WTC11 (cell line): ENCODE measurements around the gene DCAF10. TPM values are rescaled to one million over a fixed set of nuclear protein-coding genes. Genes with fewer than 3 reads are reported as not detected.

Experiments used
- ATAC-seq: fragments of 200-7000 bp; cut with Tn5 transposase; 2 replicates; pipeline ENCODE4 v1.10.0; 2021; ENCODE audit warnings: mild to moderate bottlenecking, moderate library complexity
- CTCF ChIA-PET: fragments of 300-600 bp; sonication (Branson Sonifier 250); formaldehyde crosslinking; loops from one replicate; lab custom pipeline; 2021; ENCODE audit warnings: antibody characterized with exemption; lab: Charles Lee
- POLR2A ChIA-PET: fragments of 350-600 bp; sonication (Branson Sonifier 250); formaldehyde crosslinking; loops from one replicate; lab custom pipeline; 2021; ENCODE audit warnings: antibody characterized with exemption; lab: Charles Lee
- DNase-seq: peaks from one replicate; pipeline ENCODE4 v3.0.0; 2021; ENCODE audit warnings: low spot score
- H3K27ac Mint-ChIP-seq: 2 replicates; pipeline ENCODE4 v1.8.0; 2021; ENCODE audit warnings: mixed read lengths
- H3K27me3 Mint-ChIP-seq: 2 replicates; pipeline ENCODE4 v1.8.0; 2021; ENCODE audit warnings: low read depth, mild to moderate bottlenecking, moderate library complexity, mixed read lengths
- H3K36me3 Mint-ChIP-seq: 2 replicates; pipeline ENCODE4 v1.8.0; 2021; ENCODE audit warnings: mixed read lengths
- H3K4me1 Mint-ChIP-seq: 2 replicates; pipeline ENCODE4 v1.8.0; 2022; ENCODE audit warnings: mixed read lengths
- H3K4me3 Mint-ChIP-seq: 2 replicates; pipeline ENCODE4 v1.8.0; 2021; ENCODE audit warnings: mild to moderate bottlenecking, moderate library complexity, mixed read lengths
- H3K9me3 Mint-ChIP-seq: 2 replicates; pipeline ENCODE4 v1.8.0; 2021; ENCODE audit warnings: mixed read lengths
- FOXK1 ChIP-seq: sonication (generic); formaldehyde crosslinking; IDR thresholded peaks from 2 replicates; pipeline ENCODE4 v1.8.0; 2022; ENCODE audit warnings: mild to moderate bottlenecking, moderate library complexity, missing genetic modification reagents
- NFE2L1 ChIP-seq: sonication (generic); formaldehyde crosslinking; IDR thresholded peaks from 2 replicates; pipeline ENCODE4 v1.8.1; 2023; ENCODE audit warnings: missing genetic modification reagents
- RELA ChIP-seq: sonication (generic); formaldehyde crosslinking; IDR thresholded peaks from 2 replicates; pipeline ENCODE4 v1.8.1; 2022; ENCODE audit warnings: missing genetic modification reagents, mild to moderate bottlenecking, borderline replicate concordance
- ZBTB21 ChIP-seq: sonication (generic); formaldehyde crosslinking; IDR thresholded peaks from 2 replicates; pipeline ENCODE4 v1.8.1; 2023; ENCODE audit warnings: mild to moderate bottlenecking, missing genetic modification reagents, borderline replicate concordance
- ZNF317 ChIP-seq: sonication (generic); formaldehyde crosslinking; IDR thresholded peaks from 2 replicates; pipeline ENCODE4 v1.8.1; 2023; ENCODE audit warnings: low read depth, mild to moderate bottlenecking, moderate library complexity, missing genetic modification reagents, borderline replicate concordance
- total RNA-seq: library from RNA; stranded (reverse); gene quantifications from 3 replicates; pipeline ENCODE4 v1.2.3, GENCODE V29; 2021
- TF ChIP-seq, protein P1 (sequence below): fragments of 250-450 bp; sonication (Bioruptor Pico); IDR thresholded peaks from 2 replicates; pipeline ENCODE4 v2.1.2; 2022; ENCODE audit warnings: mild to moderate bottlenecking, moderate library complexity
- TF ChIP-seq, protein P2 (sequence below): sonication (generic); formaldehyde crosslinking; IDR thresholded peaks from 2 replicates; pipeline ENCODE4 v1.8.0; 2022; ENCODE audit warnings: mild to moderate bottlenecking, missing genetic modification reagents
- TF ChIP-seq, protein P3 (sequence below): sonication (generic); formaldehyde crosslinking; IDR thresholded peaks from 2 replicates; pipeline ENCODE4 v1.8.1; 2023; ENCODE audit warnings: mild to moderate bottlenecking, missing genetic modification reagents
- TF ChIP-seq, protein P4 (sequence below): fragments of 200-600 bp; IDR thresholded peaks from 2 replicates; pipeline ENCODE4 v1.8.0; 2022; ENCODE audit warnings: antibody characterized with exemption
- TF ChIP-seq, protein P5 (sequence below): sonication (generic); formaldehyde crosslinking; IDR thresholded peaks from 2 replicates; pipeline ENCODE4 v1.8.0; 2023; ENCODE audit warnings: mild to moderate bottlenecking, missing genetic modification reagents
- TF ChIP-seq, protein P6 (sequence below): fragments of 250-450 bp; sonication (Bioruptor Pico); IDR thresholded peaks from 2 replicates; pipeline ENCODE4 v1.9.0; 2021; ENCODE audit warnings: mild to moderate bottlenecking

Gene DCAF10
- total RNA-seq, 1 experiment from 2014 or later, result 11.7 TPM

DNA sequence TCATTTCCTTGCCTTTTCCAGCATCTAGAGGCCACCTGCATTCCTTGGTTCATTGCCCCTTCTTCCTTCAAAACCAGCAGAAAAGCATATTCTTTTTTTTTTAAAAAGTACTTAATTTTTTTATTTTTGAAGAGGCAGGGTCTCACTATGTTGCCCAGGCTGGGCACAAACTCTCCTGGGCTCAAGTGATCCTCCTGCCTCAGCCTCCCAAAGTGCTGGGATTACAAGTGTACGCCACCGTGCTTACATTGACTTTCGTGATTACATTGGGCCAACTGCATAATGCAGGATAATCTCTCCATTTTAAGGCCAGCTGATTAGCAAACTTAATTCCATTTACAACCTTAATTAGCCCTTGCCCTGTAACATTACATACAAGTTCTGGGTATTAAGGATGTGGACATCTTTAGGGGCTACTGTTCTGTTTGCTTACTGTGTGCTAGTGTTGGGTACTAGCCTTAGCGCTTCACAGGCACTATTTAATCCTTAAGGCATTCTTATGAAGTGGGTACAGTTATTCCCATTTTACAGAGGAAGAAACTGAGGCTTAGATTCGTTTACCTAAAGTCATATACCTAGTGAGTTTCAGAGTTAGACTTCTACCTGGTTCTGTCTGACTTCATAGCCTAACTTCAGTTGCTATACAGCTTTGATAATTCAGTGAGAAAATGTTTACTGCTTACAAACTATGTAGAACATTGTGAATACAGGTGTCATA lies 69.6 kb downstream of the DCAF10 start:
- Mint-ChIP-seq H3K27ac (no peak overlapping the region), H3K9me3 (0 out of 2 replicates have a peak, but pooled peaks cover under 1% of the 10 kb centered on the region), H3K36me3 (no peaks in the 10 kb centered on the region), H3K4me1 (no peaks in the 10 kb centered on the region), H3K27me3 (no peaks in the 10 kb centered on the region), H3K4me3 (no peak overlapping the region)
- ATAC-seq (no peak), DNase-seq (no peak)
- ChIA-PET CTCF (interaction anchor here (0.8 kb wide), 1 partner anchor 523 kb away, joined by 3 read pairs; the partner anchor contains the start of gene ALDH1B1), POLR2A (interaction anchor here (0.6 kb wide), 1 partner anchor 85 kb away, joined by 4 read pairs; no protein-coding TSS in a partner anchor)
- TF ChIP-seq, protein P1, sequence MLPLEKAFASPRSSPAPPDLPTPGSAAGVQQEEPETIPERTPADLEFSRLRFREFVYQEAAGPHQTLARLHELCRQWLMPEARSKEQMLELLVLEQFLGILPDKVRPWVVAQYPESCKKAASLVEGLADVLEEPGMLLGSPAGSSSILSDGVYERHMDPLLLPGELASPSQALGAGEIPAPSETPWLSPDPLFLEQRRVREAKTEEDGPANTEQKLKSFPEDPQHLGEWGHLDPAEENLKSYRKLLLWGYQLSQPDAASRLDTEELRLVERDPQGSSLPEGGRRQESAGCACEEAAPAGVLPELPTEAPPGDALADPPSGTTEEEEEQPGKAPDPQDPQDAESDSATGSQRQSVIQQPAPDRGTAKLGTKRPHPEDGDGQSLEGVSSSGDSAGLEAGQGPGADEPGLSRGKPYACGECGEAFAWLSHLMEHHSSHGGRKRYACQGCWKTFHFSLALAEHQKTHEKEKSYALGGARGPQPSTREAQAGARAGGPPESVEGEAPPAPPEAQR (CRISPR knock-in tag), result no peak

DNA sequence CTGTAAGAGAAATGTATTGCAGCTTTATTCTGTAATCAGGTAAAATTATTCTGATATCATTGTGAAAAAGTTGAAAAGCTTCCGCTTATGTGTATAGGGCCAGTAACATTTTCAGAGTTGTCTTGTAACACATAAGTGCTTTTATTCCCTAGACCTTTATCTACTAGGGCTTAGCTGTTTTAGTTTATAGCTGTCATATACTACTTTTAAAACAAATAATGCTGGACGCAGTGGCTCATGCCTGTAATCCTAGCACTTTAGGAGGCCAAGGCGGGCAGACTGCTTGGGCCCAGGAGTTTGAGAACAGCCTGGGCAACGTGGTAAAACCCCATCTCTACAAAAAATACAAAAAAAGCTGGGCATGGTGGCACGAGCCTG lies 70.2 kb downstream of the DCAF10 start:
- peaks cover 5% of the 10 kb centered on the region for H3K36me3 Mint-ChIP-seq
- ATAC-seq, result no peak

More for the DNA sequence above, 70.2 kb downstream of the DCAF10 start:
- DNase-seq, result no peak
- H3K27ac Mint-ChIP-seq, result no peak overlapping the region
- no peaks in the 10 kb centered on the region for H3K4me1 Mint-ChIP-seq
- no peaks in the 10 kb centered on the region for H3K27me3 Mint-ChIP-seq
- peaks cover 6% of the 10 kb centered on the region for H3K9me3 Mint-ChIP-seq
- ChIA-PET POLR2A (interaction anchor here (0.6 kb wide), 2 partner anchors 86 to 767 kb away, joined by 4 read pairs; no protein-coding TSS in a partner anchor), CTCF (interaction anchor here (0.8 kb wide), 1 partner anchor 522 kb away, joined by 3 read pairs; the partner anchor contains the start of gene ALDH1B1)
- H3K4me3 Mint-ChIP-seq, result no peak overlapping the region
- TF ChIP-seq FOXK1 (no peak), NFE2L1 (CRISPR knock-in tag) (no peak), ZBTB21 (CRISPR knock-in tag) (no peak), ZNF317 (CRISPR knock-in tag) (no peak), RELA (no peak)
- TF ChIP-seq, protein P2, sequence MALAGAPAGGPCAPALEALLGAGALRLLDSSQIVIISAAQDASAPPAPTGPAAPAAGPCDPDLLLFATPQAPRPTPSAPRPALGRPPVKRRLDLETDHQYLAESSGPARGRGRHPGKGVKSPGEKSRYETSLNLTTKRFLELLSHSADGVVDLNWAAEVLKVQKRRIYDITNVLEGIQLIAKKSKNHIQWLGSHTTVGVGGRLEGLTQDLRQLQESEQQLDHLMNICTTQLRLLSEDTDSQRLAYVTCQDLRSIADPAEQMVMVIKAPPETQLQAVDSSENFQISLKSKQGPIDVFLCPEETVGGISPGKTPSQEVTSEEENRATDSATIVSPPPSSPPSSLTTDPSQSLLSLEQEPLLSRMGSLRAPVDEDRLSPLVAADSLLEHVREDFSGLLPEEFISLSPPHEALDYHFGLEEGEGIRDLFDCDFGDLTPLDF (CRISPR knock-in tag), result no peak
- TF ChIP-seq, protein P3, sequence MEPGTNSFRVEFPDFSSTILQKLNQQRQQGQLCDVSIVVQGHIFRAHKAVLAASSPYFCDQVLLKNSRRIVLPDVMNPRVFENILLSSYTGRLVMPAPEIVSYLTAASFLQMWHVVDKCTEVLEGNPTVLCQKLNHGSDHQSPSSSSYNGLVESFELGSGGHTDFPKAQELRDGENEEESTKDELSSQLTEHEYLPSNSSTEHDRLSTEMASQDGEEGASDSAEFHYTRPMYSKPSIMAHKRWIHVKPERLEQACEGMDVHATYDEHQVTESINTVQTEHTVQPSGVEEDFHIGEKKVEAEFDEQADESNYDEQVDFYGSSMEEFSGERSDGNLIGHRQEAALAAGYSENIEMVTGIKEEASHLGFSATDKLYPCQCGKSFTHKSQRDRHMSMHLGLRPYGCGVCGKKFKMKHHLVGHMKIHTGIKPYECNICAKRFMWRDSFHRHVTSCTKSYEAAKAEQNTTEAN (CRISPR knock-in tag), result no peak
- TF ChIP-seq, protein P4, sequence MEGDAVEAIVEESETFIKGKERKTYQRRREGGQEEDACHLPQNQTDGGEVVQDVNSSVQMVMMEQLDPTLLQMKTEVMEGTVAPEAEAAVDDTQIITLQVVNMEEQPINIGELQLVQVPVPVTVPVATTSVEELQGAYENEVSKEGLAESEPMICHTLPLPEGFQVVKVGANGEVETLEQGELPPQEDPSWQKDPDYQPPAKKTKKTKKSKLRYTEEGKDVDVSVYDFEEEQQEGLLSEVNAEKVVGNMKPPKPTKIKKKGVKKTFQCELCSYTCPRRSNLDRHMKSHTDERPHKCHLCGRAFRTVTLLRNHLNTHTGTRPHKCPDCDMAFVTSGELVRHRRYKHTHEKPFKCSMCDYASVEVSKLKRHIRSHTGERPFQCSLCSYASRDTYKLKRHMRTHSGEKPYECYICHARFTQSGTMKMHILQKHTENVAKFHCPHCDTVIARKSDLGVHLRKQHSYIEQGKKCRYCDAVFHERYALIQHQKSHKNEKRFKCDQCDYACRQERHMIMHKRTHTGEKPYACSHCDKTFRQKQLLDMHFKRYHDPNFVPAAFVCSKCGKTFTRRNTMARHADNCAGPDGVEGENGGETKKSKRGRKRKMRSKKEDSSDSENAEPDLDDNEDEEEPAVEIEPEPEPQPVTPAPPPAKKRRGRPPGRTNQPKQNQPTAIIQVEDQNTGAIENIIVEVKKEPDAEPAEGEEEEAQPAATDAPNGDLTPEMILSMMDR, result no peak
- TF ChIP-seq, protein P5, sequence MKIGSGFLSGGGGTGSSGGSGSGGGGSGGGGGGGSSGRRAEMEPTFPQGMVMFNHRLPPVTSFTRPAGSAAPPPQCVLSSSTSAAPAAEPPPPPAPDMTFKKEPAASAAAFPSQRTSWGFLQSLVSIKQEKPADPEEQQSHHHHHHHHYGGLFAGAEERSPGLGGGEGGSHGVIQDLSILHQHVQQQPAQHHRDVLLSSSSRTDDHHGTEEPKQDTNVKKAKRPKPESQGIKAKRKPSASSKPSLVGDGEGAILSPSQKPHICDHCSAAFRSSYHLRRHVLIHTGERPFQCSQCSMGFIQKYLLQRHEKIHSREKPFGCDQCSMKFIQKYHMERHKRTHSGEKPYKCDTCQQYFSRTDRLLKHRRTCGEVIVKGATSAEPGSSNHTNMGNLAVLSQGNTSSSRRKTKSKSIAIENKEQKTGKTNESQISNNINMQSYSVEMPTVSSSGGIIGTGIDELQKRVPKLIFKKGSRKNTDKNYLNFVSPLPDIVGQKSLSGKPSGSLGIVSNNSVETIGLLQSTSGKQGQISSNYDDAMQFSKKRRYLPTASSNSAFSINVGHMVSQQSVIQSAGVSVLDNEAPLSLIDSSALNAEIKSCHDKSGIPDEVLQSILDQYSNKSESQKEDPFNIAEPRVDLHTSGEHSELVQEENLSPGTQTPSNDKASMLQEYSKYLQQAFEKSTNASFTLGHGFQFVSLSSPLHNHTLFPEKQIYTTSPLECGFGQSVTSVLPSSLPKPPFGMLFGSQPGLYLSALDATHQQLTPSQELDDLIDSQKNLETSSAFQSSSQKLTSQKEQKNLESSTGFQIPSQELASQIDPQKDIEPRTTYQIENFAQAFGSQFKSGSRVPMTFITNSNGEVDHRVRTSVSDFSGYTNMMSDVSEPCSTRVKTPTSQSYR (CRISPR knock-in tag), result no peak
- TF ChIP-seq, protein P6, sequence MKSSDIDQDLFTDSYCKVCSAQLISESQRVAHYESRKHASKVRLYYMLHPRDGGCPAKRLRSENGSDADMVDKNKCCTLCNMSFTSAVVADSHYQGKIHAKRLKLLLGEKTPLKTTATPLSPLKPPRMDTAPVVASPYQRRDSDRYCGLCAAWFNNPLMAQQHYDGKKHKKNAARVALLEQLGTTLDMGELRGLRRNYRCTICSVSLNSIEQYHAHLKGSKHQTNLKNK (CRISPR knock-in tag), result no peak
- TF ChIP-seq, all 79 proteins: peak for 0
